ENCODE results near the gene PALLD. TPM values are rescaled to one million over a fixed set of nuclear protein-coding genes. Genes with fewer than 3 reads are reported as not detected.
A peak's percentile ranks its signal among the peaks of the same experiment; 100 is the strongest.

The PALLD gene
- total RNA-seq, 1 donor from 2014 or later = 69.2 TPM

GRCh38 chr4:168868044-168868781, 371.4 kb downstream of the PALLD start:
- no peaks in the 10 kb centered on the region for H3K27me3 ChIP-seq (ENCODE audit: control insufficient read depth, insufficient read depth, low read length)
- no peak overlapping the region for H3K4me3 ChIP-seq (ENCODE audit: low read depth, low read length)
- TF ChIP-seq, protein P1, sequence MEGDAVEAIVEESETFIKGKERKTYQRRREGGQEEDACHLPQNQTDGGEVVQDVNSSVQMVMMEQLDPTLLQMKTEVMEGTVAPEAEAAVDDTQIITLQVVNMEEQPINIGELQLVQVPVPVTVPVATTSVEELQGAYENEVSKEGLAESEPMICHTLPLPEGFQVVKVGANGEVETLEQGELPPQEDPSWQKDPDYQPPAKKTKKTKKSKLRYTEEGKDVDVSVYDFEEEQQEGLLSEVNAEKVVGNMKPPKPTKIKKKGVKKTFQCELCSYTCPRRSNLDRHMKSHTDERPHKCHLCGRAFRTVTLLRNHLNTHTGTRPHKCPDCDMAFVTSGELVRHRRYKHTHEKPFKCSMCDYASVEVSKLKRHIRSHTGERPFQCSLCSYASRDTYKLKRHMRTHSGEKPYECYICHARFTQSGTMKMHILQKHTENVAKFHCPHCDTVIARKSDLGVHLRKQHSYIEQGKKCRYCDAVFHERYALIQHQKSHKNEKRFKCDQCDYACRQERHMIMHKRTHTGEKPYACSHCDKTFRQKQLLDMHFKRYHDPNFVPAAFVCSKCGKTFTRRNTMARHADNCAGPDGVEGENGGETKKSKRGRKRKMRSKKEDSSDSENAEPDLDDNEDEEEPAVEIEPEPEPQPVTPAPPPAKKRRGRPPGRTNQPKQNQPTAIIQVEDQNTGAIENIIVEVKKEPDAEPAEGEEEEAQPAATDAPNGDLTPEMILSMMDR (IDR thresholded peaks at IDR 0.05; ENCODE audit: insufficient read depth, low read length, severe bottlenecking) = no peak
- DNase-seq (ENCODE audit: low read depth) (peak; percentile 88), FAIRE-seq (peak; percentile 73)
- peaks cover 7% of the 10 kb centered on the region for H3K36me3 ChIP-seq (ENCODE audit: control insufficient read depth, insufficient read depth, low read length)

DNA sequence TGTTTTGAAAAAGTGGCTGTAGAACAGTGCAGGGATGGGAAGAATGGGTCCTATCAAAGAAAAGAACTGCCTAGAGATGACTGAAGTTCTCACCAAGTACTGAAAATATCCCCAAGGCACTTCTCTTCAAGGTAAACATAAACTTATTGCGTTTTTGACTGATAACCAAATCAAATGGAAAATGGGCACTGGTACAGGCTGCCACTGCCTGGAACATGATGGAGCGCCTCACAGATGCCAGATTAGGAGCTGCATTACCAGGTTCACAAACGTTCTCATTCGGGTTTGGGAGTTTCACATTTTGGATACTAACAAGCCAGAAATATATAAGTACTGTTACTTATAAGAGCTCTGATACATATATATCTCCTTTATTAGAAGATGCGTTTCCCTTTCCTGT, 371.9 kb downstream of the PALLD start:
- FAIRE-seq = no peak
- no peaks in the 10 kb centered on the region for H3K27me3 ChIP-seq (ENCODE audit: control insufficient read depth, insufficient read depth, low read length)
- no peak overlapping the region for H3K4me3 ChIP-seq (ENCODE audit: low read depth, low read length)
- TF ChIP-seq, protein P1 (IDR thresholded peaks at IDR 0.05; ENCODE audit: insufficient read depth, low read length, severe bottlenecking) = no peak
- no peak for DNase-seq (ENCODE audit: low read depth)
- peaks cover 8% of the 10 kb centered on the region for H3K36me3 ChIP-seq (ENCODE audit: control insufficient read depth, insufficient read depth, low read length)

DNA sequence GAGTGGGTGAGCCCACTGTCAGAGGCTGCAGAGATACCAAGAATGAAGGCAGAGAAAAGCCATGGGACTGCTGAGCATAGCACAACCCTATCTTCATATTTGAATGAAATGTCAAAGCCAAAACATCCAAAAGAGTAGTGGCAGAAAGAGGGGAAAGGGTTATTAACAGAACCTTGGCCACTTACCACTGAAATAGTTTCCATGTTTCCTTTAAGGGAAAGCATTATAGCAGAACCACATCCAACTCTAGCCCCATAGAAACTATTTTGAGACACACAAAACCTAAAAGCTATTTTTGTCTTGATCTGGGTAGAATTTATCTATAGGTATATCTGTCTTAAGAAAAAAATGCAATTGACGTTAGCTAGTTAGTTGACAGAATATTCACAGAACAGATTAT, 373.2 kb downstream of the PALLD start:
- FAIRE-seq (no peak), DNase-seq (ENCODE audit: low read depth) (no peak)
- TF ChIP-seq, protein P1 (IDR thresholded peaks at IDR 0.05; ENCODE audit: insufficient read depth, low read length, severe bottlenecking) = no peak
- Histone ChIP-seq H3K4me3 (ENCODE audit: low read depth, low read length) (no peak overlapping the region), H3K27me3 (ENCODE audit: control insufficient read depth, insufficient read depth, low read length) (no peaks in the 10 kb centered on the region), H3K36me3 (ENCODE audit: control insufficient read depth, insufficient read depth, low read length) (peaks cover 7% of the 10 kb centered on the region)

- FAIRE-seq = no peak
- Histone ChIP-seq H3K4me3 (ENCODE audit: low read depth, low read length) (no peak overlapping the region), H3K36me3 (ENCODE audit: control insufficient read depth, insufficient read depth, low read length) (peaks cover 6% of the 10 kb centered on the region), H3K27me3 (ENCODE audit: control insufficient read depth, insufficient read depth, low read length) (no peaks in the 10 kb centered on the region)
- TF ChIP-seq, protein P1 (IDR thresholded peaks at IDR 0.05; ENCODE audit: insufficient read depth, low read length, severe bottlenecking) = no peak
- no peak for DNase-seq (ENCODE audit: low read depth)
These were observed 374.8 kb downstream of the PALLD start for GRCh38 chr4:168871632-168872031.

DNA sequence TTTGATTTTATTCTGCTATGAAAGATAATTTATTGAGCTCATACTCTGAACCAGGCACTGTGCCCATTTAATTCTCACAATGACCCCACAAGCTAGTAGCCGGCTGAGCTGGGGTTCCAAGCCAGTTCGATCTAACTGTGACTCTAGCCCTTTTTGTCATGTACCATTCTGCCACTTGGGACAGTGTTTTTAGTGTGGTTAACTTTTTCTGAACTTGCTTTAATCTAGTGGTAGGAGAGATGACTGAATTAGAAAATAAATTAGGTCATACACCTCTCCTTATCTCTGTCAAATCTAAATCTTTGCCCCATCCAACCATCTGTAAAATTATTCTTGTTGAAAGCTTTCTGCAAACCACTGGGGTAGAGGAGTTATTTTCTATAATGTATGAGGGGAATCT, 377.2 kb downstream of the PALLD start:
- H3K4me3 ChIP-seq (ENCODE audit: low read depth, low read length) = no peak overlapping the region
- DNase-seq (ENCODE audit: low read depth) (no peak), FAIRE-seq (no peak)
- TF ChIP-seq, protein P1 (IDR thresholded peaks at IDR 0.05; ENCODE audit: insufficient read depth, low read length, severe bottlenecking) = no peak
- H3K27me3 ChIP-seq (ENCODE audit: control insufficient read depth, insufficient read depth, low read length) = no peaks in the 10 kb centered on the region
- peaks cover 11% of the 10 kb centered on the region for H3K36me3 ChIP-seq (ENCODE audit: control insufficient read depth, insufficient read depth, low read length)

DNA sequence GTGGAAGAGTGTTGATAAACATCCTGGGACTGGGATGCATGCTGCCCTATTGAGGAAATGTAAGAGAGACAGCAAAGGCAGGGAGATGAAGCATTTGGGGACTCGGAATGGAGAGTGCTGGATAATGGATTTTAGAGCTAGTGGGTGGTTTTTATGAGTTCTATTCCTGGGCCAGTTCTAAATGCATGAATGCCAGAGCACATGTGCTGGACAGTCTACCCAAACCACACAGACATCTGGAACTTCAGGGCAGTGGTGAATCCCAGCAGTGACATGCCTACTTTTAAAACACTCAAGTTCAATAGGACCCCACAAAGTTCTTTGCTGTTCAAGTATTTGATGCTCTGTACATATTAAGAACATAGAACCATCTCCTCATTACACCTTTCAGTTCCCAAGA, 379.3 kb downstream of the PALLD start:
- peaks cover 12% of the 10 kb centered on the region for H3K36me3 ChIP-seq (ENCODE audit: control insufficient read depth, insufficient read depth, low read length)
- TF ChIP-seq, protein P1 (IDR thresholded peaks at IDR 0.05; ENCODE audit: insufficient read depth, low read length, severe bottlenecking) = no peak
- DNase-seq (ENCODE audit: low read depth) (no peak), FAIRE-seq (no peak)
- H3K27me3 ChIP-seq (ENCODE audit: control insufficient read depth, insufficient read depth, low read length) = no peaks in the 10 kb centered on the region
- H3K4me3 ChIP-seq (ENCODE audit: low read depth, low read length) = no peak overlapping the region
